GM15510 (cell line): ENCODE results near the gene ZFYVE28.

Experiments used
- POLR2A ChIP-seq: IDR thresholded peaks from 3 replicates; pipeline ENCODE4 v1.6.1; 2011; ENCODE audit warnings: borderline replicate concordance; ENCODE audit not compliant: insufficient read length; ENCODE audit errors: extremely low read depth

ZFYVE28 gene

GRCh38 chr4:2290488-2290887 lies 128.0 kb downstream of the ZFYVE28 start:
- TF ChIP-seq POLR2A: no peak

DNA sequence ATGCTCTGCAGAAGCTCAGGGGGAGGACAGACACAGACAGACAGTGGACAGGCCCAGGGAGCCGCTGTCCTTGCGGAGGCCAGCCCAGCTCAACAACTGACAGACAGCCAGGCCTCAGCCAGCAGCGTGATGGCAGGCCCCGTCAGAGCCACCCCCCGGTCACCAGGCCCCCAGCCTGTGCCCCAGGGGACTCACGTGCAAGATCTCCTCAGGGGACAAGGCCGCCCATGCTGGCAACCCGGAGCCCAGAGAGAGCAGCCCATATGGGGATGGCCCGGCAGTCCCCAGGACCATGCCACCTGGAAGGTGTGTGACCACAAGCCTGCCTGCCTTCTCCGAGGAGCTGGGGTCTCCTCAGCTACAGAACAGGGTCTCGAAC lies 128.5 kb downstream of the ZFYVE28 start:
- TF ChIP-seq POLR2A: no peak

GRCh38 chr4:2289311-2289954 lies 129.0 kb downstream of the ZFYVE28 start:
- TF ChIP-seq POLR2A: no peak

DNA sequence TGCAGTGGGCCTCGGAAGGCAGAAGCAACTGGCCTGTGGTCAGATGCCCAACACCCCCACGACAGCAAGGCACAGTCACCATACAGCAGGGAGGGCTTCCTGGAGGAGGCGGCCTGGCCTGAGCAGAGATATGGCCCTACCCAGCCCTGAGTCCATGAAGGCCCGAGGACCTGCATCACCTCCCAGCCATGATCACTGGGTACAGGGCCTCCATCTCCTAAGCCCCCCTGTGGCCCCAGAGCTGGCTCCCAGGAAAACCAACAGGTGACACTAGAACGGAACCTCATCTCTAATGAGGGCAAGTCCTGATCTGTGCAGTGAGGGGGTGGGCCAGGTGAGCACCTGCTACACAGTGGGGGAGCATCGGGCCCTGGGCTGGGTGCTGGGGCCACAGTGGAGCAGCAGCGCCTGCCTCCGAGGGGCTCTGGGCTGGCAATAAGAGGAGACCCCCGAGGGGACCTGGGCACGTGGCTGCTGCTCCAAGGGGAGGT lies 130.3 kb downstream of the ZFYVE28 start:
- no peak for TF ChIP-seq POLR2A

GRCh38 chr4:2287594-2287915 lies 130.9 kb downstream of the ZFYVE28 start:
- TF ChIP-seq POLR2A: no peak

- no peak for TF ChIP-seq POLR2A
These were observed 131.4 kb downstream of the ZFYVE28 start for GRCh38 chr4:2286904-2287593.

DNA sequence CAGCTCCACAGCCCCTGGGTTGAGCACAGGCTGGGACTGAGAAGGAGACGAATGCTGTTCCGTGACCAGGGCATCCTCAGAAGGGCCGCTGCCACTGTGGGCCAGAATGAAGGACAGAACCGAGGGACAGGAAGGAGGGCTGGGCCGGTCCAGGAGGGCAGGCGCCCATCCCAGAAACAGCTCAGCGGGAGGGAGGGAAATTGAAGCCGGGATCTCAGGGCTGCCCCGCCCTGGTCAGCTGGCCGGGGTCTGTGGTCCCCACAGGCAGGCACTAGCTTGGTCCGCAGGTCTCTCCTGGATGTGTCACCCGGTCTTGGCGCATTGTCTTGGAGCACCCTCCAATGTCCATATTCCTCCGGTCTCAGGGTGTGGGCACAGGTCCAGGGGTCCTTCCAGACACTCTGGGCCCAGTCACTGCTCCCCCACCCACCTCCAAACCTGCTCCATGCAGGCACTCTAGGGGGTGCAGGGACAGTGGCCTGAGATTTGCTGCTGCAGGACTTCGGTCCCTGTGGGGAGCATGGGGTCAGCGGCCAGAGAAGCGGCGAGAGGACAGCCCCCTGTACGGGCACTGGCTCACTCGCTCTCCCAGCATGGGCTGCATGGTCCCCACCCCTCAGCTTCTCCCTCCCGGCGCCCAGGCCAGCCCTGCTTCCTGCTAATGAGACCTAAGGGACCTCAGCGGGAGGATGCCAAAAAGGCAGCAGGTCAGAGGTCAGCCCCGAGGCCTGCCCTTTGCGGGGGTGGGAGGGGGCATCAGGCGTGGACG lies 132.6 kb downstream of the ZFYVE28 start:
- no peak for TF ChIP-seq POLR2A

DNA sequence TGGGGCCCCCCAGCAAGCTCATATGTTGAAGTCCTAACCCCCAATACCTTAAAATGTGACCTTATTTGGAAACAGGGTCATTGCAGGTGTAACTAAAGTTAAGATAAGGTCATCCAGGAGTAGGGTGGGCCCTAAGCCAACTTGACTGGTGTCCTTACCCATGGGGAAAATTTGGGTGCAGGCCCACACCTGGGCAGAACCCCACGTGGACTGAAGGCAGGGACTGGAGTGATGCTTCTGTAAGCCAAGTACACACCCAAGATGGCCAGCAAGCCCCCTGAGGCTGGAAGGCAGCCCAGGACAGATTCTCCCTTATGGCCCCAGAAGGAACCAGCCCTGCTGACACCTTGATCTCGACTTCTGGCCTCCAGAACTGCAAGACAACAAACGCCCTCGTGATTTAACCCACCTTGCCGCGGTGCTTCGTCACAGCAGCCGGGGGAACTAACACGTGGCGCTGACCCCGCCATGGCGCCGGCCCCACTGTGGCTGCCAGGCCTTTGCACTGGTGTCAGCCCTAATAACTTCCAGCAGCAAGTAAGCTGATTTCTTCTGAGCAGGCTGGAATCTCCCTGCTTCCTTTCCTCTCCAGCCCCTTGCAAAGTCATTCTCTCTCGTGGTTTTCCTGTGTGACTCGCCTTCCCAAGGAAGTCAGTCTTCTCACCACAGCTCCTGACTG lies 133.4 kb downstream of the ZFYVE28 start:
- TF ChIP-seq POLR2A: no peak

DNA sequence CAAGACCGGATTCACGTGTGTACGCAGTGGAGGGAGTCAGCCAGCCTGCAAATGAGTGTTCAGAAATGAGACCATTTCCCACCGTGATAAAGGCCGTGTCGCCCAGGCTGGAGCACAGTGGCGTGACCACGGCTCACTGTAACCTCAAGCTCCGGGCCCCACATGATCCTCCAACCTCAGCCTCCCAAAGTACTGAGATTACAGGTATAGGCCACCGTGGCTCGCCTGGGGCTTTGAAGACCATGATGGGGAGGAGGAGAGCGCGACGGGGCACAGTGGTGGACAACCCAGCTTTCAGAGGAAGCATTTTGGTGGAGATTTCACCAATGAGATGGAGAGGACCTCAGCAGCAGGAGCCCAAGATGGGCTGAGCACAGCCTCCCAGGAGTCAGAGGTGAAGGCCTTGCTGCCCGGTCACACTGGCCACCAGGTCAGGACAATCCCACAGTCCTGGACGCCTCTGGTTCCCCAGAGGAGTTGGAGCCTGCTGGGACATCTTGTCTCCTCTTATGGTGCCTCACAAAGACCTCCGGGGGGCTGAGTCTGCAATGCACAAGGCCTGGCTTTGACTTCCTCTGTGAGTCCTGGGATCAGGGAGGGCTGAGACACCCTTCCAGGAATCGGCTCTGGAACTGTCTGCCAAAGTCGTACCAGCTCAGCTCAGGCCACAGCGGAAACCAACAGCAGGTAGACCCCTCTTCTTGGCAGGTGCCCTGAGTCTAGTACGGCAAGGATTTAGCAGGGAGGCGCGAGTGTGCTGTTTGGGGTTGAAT lies 134.1 kb downstream of the ZFYVE28 start:
- TF ChIP-seq POLR2A: no peak

GRCh38 chr4:2283199-2283711 lies 135.2 kb downstream of the ZFYVE28 start:
- TF ChIP-seq POLR2A: no peak

GRCh38 chr4:2281575-2282343 lies 136.7 kb downstream of the ZFYVE28 start:
- no peak for TF ChIP-seq POLR2A

- TF ChIP-seq POLR2A: no peak
These were observed 137.7 kb downstream of the ZFYVE28 start for GRCh38 chr4:2280531-2281300.

- TF ChIP-seq POLR2A: no peak
These were observed 140.5 kb downstream of the ZFYVE28 start for GRCh38 chr4:2277956-2278355.
